Large intestine (tissue), 3 donors: Measurements from ENCODE around the gene MAN1B1. TPM values are rescaled to one million over a fixed set of nuclear protein-coding genes. Genes with fewer than 3 reads are reported as not detected.

Experiments
- DNase-seq, 2 donors: peaks; one replicate each; pipeline versions ENCODE4 v3.0.0 to v3.0.0-alpha.2; 2013
- H3K27ac ChIP-seq: one replicate; pipeline ENCODE4 v1.5.1; 2013; ENCODE audit warnings: low read length
- H3K27me3 ChIP-seq: 2 replicates; pipeline ENCODE4 v1.6.1; 2013; ENCODE audit warnings: low read length; ENCODE audit not compliant: control insufficient read depth, insufficient read depth
- H3K36me3 ChIP-seq: 2 replicates; pipeline ENCODE4 v1.6.1; 2013; ENCODE audit warnings: low read length; ENCODE audit not compliant: control insufficient read depth, insufficient read depth
- H3K4me1 ChIP-seq: one replicate; pipeline ENCODE4 v1.6.1; 2013; ENCODE audit warnings: low read length; ENCODE audit not compliant: control insufficient read depth, insufficient read depth
- H3K4me3 ChIP-seq: one replicate; pipeline ENCODE4 v1.5.1; 2013; ENCODE audit warnings: low read length
- H3K9me3 ChIP-seq: one replicate; pipeline ENCODE4 v1.6.1; 2013; ENCODE audit warnings: mild to moderate bottlenecking, low read depth, low read length, moderate library complexity; ENCODE audit not compliant: control insufficient read depth
- WGBS: methylation state at CpG from one replicate; pipeline ENCODE4 v1.1.5; 2013; ENCODE audit warnings: low lambda C conversion rate; ENCODE audit not compliant: insufficient coverage; 5-methylcytosine and 5-hydroxymethylcytosine counted together
- polyA plus RNA-seq: library from polyadenylated mRNA; unstranded; fragments of 120-200 nt; gene quantifications from one replicate; pipeline ENCODE4 v1.2.1, GENCODE V29; 2013

MAN1B1 gene
- polyA plus RNA-seq, 1 donor: 39.5 TPM

- WGBS: no CpG with 5 or more reads among the region's 71 CpGs
- Histone ChIP-seq H3K36me3 (no peaks in the 10 kb centered on the region), H3K27ac (no peak overlapping the region), H3K4me1 (peaks cover 25% of the 10 kb centered on the region), H3K4me3 (peak overlapping the region; percentile 28), H3K9me3 (peaks cover 3% of the 10 kb centered on the region), H3K27me3 (peaks cover 49% of the 10 kb centered on the region)
- no peak for DNase-seq
Measured at GRCh38 chr9:137052998-137053943, 33.5 kb upstream of the MAN1B1 start.

DNA sequence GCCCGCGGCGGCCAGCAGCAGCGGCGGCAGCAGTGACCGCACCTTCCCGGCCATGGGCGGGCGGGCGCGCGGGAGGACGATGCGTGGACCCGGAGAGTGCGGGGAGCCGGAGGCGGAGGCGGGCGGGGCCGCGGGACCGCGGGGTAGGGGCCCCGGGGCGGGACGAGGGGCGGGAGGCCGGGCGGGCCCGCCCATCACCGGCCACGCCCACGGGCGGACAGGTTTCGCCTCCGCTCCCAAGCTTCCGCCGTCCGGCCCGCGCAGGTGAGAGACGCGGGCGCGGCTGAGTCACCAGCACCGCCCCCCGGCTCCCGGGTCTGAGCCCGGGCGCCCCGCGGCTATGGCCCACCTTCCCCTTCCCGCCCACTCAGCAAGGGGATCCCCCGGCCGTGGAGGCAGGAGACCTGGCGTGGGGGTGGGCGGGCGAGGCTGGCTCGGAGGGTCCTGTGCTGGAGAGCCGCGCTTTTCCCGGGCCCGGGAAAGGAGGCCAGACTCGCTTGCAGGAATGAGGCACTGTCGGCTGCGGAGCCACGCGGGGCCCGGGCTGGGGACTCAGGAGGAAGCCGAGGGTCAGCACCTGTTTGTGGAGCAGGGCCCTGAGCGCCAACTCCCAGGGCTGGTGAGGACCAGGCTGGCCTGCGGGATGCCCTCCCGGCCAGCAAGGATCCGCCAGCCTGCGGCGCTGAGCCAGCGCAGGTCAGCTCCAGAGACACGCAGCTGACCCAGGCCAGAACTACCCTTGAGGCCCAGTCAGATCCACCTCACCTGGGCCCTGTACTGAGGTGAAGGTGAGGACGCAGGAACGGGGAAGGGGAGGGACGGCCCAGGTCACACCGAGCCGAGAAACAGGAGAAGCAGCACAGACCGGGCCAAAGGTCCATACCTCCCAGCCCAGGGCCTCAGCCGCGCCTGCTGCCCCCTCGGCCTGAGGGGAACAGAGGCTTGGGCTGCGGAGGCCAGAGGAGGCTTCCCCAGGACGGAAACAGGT, 32.5 kb upstream of the MAN1B1 start, which contains the start of gene ENTPD2:
Gene ENTPD2, minus strand, starts transcription at position 118 of the 988 bp plus-strand sequence. Its CDS starts 64 bp downstream, at position 54.
- DNase-seq: peak; percentile 70 to 87
- Histone ChIP-seq H3K4me1 (peaks cover 25% of the 10 kb centered on the region), H3K36me3 (no peaks in the 10 kb centered on the region), H3K4me3 (peak within 1 kb of the TSS; percentile 59), H3K27me3 (peaks cover 41% of the 10 kb centered on the region), H3K9me3 (no peaks in the 10 kb centered on the region), H3K27ac (peak within 1 kb of the TSS; percentile 79)
- WGBS: no CpG with 5 or more reads among the region's 90 CpGs

- no CpG with 5 or more reads among the region's 17 CpGs for WGBS
- H3K36me3 ChIP-seq: no peaks in the 10 kb centered on the region
- H3K4me3 ChIP-seq: peak overlapping the region; percentile 59
- peak in 1 of 2 donors; percentile 73 for DNase-seq
- no peaks in the 10 kb centered on the region for H3K9me3 ChIP-seq
- H3K4me1 ChIP-seq: peaks cover 25% of the 10 kb centered on the region
- H3K27me3 ChIP-seq: peaks cover 34% of the 10 kb centered on the region
- peak overlapping the region; percentile 79 for H3K27ac ChIP-seq
Measured at GRCh38 chr9:137054932-137055384, 31.8 kb upstream of the MAN1B1 start.

DNA sequence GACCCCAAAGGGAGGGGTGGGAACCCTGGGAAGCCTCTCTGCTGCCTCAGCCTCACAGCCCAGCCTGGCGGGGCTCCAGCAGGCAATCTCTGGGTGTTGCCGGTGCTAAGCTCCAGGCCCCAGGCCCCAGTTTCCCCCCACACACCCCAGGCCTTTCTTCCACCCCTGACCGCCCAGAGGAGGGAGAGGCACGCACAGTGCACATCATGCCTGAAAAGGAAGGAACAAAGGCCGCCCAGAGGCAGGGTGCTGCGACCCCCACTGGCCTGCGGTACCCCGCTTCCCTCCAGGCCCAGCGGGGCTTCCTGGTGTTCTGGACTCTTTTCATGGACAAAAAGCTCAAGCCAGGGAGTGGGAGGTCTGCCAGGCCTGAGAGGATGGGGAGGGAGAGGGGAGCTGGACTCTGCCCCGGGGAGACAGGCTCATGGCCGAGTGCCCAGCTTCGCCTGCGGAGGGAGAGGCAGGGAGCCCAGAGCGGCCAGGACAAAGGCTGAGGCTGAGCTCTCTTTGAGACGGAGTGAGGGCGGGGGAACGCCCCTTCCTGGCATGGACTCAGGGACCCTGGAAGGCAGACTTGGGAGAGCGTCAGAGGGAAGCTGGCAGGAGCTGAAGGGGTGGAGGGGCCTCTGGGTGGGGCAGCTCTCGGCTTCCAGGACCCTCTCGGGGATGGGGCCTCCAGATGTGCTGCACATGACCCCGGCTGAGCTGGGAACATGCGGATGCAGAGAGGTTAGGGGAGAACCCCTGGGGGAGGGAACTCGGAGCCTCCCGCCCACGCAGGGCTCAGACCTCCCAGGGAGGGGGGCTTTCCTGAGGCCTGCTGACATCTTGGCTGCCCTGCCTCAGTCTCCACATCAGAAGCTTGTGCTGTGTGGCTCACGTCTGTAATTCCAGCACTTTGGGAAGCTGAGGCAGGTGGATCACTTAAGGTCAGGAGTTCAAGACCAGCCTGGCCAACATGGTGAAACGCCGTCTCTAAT, 31.1 kb upstream of the MAN1B1 start:
- peaks cover 27% of the 10 kb centered on the region for H3K27me3 ChIP-seq
- peak overlapping the region; percentile 3 for H3K4me3 ChIP-seq
- no peaks in the 10 kb centered on the region for H3K9me3 ChIP-seq
- no peaks in the 10 kb centered on the region for H3K36me3 ChIP-seq
- H3K27ac ChIP-seq: peak overlapping the region; percentile 79
- WGBS: no CpG with 5 or more reads among the region's 28 CpGs
- peak; percentile 92 to 96 for DNase-seq
- peaks cover 25% of the 10 kb centered on the region for H3K4me1 ChIP-seq

DNA sequence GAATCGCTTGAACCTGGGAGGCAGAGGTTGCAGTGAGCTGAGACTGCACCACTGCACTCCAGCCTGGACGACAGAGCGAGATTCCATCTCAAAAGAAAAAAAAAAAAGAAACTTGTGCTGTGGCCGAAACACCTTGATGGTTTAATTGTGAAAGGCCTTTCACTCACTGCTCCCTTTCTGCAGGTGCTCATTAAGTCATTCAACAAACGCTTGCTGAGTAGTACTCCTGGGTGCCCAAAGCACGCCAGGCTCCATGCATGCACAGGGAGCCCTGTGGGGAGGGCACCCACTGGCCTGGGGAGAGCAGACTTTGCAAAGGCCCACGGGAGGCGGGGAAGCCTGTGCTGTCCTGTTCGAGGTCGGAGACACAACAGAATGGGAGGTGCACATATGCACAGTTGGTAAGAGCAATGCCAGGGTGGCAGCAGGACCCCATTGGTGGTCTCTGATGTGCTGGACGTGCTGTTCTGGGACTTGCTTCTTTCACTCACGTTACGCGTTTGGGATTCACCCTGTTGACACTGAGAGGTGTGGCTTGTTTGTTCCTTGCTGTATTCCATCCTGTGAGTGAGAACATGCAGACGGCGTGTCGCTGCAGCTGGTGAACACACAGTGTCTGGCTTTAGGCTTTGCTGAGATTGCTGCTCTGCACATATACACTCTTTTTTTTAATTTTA, 29.9 kb upstream of the MAN1B1 start:
- H3K27ac ChIP-seq: no peak overlapping the region
- no peak overlapping the region for H3K4me3 ChIP-seq
- DNase-seq: no peak
- H3K4me1 ChIP-seq: peaks cover 25% of the 10 kb centered on the region
- WGBS: no CpG with 5 or more reads among the region's 17 CpGs
- no peaks in the 10 kb centered on the region for H3K9me3 ChIP-seq
- peaks cover 21% of the 10 kb centered on the region for H3K27me3 ChIP-seq
- no peaks in the 10 kb centered on the region for H3K36me3 ChIP-seq

DNA sequence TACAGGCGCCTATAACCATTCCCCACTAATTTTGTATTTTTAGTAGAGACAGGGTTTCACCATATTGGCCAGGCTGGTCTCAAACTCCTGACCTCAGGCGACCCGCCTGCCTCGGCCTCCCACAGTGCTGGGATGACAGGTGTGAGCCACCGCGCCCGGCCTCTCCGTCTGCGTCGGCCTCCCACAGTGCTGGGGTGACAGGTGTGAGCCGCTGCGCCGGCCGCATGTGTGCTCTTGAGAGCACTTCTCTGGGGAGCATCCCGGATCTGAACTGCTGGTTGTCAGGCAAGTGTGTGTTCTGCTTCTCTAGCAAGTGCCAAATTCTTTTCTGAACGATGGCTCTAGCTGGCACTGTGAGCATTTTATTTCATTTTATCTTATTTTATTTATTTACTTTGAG, 29.2 kb upstream of the MAN1B1 start:
- H3K27ac ChIP-seq: no peak overlapping the region
- 35% methylated on average over 2 of the region's 16 CpGs for WGBS

DNA sequence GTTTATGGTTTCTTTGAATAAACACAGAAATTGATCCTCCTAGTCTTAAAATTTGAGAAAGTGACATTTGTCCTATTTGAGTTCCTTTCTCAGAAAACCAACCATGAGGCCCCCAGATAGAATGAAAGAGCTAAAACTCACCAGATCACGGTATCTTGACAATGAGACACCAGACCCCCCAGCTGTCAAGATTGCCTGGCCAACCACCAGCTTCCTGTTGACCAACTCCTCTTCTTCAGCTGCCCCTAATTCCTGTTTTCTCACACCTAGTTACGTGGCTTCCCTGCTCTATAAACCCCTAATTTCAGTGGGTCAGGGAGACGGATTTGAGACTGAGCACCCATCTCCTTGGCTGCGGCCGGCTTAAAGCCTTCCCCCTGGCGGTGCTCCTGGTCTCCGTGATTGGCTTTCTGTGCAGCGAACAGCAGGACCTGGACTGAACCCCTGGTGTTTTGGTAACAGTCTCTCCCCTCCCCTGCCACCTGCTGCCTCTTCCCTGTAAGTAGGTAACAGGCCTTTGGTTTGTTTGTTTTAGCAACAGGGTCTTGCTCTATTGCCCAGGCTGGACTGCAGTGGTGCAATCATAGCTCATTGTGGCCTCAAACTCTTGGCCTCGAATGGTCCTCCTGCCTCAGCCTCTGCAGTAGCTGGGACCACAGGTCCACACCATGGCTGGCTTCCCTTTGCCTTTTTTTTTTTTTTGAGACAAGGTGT, 28.1 kb upstream of the MAN1B1 start:
- no peaks in the 10 kb centered on the region for H3K9me3 ChIP-seq
- DNase-seq: no peak
- no CpG with 5 or more reads among the region's 9 CpGs for WGBS
- no peak overlapping the region for H3K27ac ChIP-seq
- H3K27me3 ChIP-seq: peaks cover 6% of the 10 kb centered on the region
- no peaks in the 10 kb centered on the region for H3K36me3 ChIP-seq
- peaks cover 21% of the 10 kb centered on the region for H3K4me1 ChIP-seq
- no peak overlapping the region for H3K4me3 ChIP-seq

More for the DNA sequence above, 29.2 kb upstream of the MAN1B1 start:
- Histone ChIP-seq H3K27me3 (peaks cover 17% of the 10 kb centered on the region), H3K4me1 (peaks cover 25% of the 10 kb centered on the region), H3K9me3 (no peaks in the 10 kb centered on the region), H3K36me3 (no peaks in the 10 kb centered on the region), H3K4me3 (no peak overlapping the region)
- DNase-seq: no peak

DNA sequence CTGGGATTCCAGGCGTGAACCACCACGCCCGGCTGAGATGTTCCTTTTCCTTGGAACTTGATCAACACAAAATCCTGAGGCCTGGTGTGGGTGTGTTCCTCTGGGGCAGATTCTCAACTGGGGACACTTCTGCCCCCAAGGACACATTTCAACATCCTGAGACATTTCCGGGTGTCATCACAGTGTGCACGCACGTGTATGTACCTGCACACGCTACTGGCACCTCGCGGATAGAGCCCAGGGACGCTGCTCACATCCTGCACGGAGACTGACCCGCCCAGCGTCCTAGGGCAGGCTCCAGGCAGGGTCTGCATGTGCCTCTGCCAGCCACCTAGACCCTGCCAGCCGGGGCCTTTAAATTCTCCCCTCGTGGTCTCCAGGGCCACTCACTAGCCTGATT, 24.4 kb upstream of the MAN1B1 start:
- H3K27me3 ChIP-seq: no peaks in the 10 kb centered on the region
- no peak overlapping the region for H3K27ac ChIP-seq
- no peak overlapping the region for H3K4me3 ChIP-seq
- DNase-seq: no peak
- WGBS: no CpG with 5 or more reads among the region's 15 CpGs
- peaks cover 2% of the 10 kb centered on the region for H3K36me3 ChIP-seq
- H3K9me3 ChIP-seq: no peaks in the 10 kb centered on the region
- H3K4me1 ChIP-seq: no peaks in the 10 kb centered on the region
